Spleen (tissue), 7 donors: Measurements from ENCODE around the gene LRMDA.

ENCODE experiments used
- POLR2A ChIP-seq, 3 donors: fragments of 450-650 bp; IDR thresholded peaks; one replicate each; pipeline ENCODE4 v1.5.1; 2017; ENCODE audit warnings: antibody characterized with exemption in 3 of 3, mild to moderate bottlenecking in 1 of 3
- TF ChIP-seq, protein P1 (sequence below), 11 experiments: fragments of 200-600 bp in 7 of 11; fragments of 450-650 bp in 4 of 11; sonication (generic) in 4 of 11; IDR thresholded peaks in 8 of 11; conservative IDR thresholded peaks in 3 of 11; 1 replicate in 7 of 11; 2 replicates in 4 of 11; pipeline versions ENCODE4 v1.4.0 to v1.8.0; 2016 to 2021; ENCODE audit warnings: antibody characterized with exemption in 11 of 11, inconsistent platforms in 4 of 11, mild to moderate bottlenecking in 1 of 11
- donor health status: DM: no; HTN: no; CAD: no; lungs with moderate emphysema.
- donor health status: DM: no; HTN: no; CAD: no.
- donor health status: DM: no; HTN: no; CAD: no.

- TF ChIP-seq, protein P1, sequence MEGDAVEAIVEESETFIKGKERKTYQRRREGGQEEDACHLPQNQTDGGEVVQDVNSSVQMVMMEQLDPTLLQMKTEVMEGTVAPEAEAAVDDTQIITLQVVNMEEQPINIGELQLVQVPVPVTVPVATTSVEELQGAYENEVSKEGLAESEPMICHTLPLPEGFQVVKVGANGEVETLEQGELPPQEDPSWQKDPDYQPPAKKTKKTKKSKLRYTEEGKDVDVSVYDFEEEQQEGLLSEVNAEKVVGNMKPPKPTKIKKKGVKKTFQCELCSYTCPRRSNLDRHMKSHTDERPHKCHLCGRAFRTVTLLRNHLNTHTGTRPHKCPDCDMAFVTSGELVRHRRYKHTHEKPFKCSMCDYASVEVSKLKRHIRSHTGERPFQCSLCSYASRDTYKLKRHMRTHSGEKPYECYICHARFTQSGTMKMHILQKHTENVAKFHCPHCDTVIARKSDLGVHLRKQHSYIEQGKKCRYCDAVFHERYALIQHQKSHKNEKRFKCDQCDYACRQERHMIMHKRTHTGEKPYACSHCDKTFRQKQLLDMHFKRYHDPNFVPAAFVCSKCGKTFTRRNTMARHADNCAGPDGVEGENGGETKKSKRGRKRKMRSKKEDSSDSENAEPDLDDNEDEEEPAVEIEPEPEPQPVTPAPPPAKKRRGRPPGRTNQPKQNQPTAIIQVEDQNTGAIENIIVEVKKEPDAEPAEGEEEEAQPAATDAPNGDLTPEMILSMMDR (IDR thresholded peaks at IDR 0.05 in 8 of 11, conservative IDR thresholded peaks at IDR 0.05 in 3 of 11): no peak
- no peak for TF ChIP-seq POLR2A (IDR thresholded peaks at IDR 0.05)
These were observed 397.0 kb downstream of the LRMDA start for GRCh38 chr10:75828413-75828812.
